ENCODE results near the gene CS.
"Not testable (repeated sequence)": the region's sequence is repeated elsewhere in the genome, so short reads cannot be mapped to it uniquely, and the experiment has no call there.

CS gene

DNA sequence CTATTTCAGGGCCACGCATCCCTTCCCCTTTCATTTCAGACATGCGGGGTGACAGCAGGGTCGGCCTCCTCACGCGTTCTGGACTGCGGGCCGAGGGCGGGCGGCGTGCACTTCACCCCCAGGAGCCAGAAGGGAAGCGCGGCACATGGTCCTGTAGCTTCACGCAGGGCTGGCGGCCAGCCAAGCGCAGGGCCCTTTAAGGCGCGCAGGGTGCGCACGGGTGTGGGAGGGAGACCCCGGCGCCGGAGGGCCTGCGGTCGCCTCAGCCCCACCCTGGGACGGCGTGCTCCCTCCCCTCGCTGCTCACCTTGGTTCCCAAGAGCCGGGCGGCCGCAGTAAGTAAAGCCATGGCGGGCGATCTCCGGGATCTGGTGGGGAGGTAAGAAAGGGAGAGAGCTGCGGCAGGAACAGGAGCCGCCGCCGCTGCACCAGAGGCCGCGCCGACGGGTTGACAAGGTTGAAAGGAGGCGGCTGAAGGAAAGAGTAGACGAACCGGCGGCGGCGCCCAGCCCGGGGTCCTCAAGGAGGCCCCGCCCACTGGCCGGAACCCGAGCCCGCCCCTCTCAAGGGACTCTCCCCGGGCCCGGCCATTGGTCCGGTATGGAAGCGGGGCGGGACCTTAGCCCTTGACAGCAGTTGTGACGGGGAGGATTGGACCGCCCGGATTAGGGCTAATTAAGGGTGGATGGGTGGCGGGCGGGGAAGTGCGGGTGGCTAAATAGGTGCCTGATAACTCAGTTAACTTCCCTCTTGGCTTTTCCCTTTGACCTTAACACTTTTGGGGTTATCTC is at the start of gene CS:
Gene CS, minus strand, starts transcription at position 478 of the 791 bp plus-strand sequence. Its CDS starts 129 bp downstream, at position 349.
- in situ Hi-C loops (cut with MboI; ENCODE audit: low sequenced_read_pairs), result no loop called here

DNA sequence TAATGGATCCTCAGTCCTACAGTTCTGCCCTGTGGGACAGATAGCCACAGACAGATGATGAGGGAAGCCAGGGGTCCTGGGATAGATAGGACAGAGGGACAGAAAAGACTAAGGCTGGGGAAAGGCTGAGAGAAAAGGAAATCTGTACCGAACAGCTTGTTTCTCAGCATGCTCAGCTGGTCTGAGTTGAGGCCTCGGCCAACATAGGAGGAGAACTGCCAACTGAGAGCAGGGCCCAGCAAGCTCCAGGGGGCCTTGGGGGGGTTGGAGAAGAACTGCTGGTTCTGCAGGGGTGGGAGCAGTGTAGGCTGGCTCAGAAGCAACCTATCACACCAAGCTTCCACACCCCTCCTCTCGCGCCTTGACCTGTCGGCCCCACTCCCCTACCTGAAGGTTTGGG is 48.6 kb upstream of the CS start:
- in situ Hi-C loops (cut with MboI; ENCODE audit: low sequenced_read_pairs), result no loop called here

GRCh38 chr12:56347255-56347654 is 47.1 kb upstream of the CS start:
- in situ Hi-C loops (cut with MboI; ENCODE audit: low sequenced_read_pairs), result not testable (repeated sequence)

- in situ Hi-C loops (cut with MboI; ENCODE audit: low sequenced_read_pairs), result no loop called here
These were observed 46.5 kb upstream of the CS start for GRCh38 chr12:56346675-56347074.

- in situ Hi-C loops (cut with MboI; ENCODE audit: low sequenced_read_pairs), result not testable (repeated sequence)
These were observed 42.2 kb upstream of the CS start for GRCh38 chr12:56342290-56342689.

- in situ Hi-C loops (cut with MboI; ENCODE audit: low sequenced_read_pairs), result no loop called here
These were observed 41.5 kb upstream of the CS start for GRCh38 chr12:56341616-56342015.

DNA sequence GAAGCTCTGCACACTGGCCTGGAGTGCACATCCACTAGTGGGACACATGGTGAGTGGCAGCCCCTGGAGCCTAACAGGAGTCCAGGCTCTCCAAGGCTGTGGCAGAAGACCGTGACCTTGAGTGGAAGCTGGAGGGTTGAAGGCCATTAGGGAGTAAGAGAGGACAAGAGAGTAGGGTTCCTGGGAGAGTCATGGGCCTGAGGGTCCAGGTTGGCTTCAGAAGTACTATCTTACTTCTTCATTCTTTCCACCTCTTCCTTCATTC is 39.0 kb upstream of the CS start:
- in situ Hi-C loops (cut with MboI; ENCODE audit: low sequenced_read_pairs), result no loop called here

DNA sequence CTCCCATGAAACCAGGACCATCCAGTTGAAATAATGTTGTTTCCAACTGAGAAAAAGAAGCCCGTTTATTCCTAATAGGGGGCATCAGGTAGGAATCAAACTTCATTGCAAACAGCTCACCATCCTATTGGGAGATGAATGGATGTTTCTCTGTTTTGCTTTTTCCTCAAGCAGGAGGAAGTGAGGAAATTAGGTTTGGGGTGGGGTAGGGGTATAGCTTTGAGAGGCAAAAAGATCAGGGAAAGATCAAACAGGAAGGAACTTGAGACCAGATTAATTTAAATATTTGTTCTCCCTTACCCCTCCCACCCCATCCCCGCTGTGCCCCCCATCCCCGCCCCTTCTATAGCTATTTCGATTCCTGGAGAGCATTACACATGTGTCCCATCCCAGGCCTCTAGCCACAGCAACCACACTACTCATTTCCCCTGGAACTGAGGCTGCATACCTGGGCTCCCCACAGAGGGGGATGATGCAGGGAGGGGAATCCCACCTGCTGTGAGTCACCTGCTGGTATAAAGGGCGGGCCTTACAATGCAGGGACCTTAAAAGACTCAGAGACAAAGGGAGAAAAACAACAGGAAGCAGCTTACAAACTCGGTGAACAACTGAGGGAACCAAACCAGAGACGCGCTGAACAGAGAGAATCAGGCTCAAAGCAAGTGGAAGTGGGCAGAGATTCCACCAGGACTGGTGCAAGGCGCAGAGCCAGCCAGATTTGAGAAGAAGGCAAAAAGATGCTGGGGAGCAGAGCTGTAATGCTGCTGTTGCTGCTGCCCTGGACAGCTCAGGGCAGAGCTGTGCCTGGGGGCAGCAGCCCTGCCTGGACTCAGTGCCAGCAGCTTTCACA is 38.4 kb upstream of the CS start, which contains the start of gene IL23A:
Gene IL23A, plus strand, starts transcription at position 577 of the 850 bp plus-strand sequence. Its CDS starts 161 bp downstream, at position 738.
- in situ Hi-C loops (cut with MboI; ENCODE audit: low sequenced_read_pairs), result no loop called here

DNA sequence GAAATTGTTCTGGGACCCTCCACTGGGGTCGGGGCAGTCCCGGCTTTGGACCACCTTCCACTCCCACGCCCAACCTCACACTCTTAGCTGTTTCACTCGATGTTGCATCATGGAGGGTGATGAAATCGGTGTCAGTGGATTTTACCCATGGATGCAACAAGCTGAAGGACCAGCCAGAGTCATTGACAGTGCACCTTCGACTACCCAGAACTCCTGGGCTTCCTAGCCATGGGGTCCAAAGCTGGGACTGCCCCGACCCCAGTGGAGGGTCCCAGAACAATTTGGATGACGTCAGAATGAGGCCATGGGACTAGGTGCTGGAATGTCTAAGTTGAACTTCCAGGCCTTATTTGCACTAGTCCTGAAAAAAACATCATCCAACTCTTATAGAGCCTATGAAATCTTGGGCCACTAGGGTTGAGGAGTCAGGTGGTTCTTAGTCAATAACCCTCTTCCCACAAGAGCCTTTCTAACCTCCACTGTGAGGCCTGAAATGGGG is 37.7 kb upstream of the CS start:
- in situ Hi-C loops (cut with MboI; ENCODE audit: low sequenced_read_pairs), result no loop called here

GRCh38 chr12:56336361-56337167 is 36.4 kb upstream of the CS start:
- in situ Hi-C loops (cut with MboI; ENCODE audit: low sequenced_read_pairs), result no loop called here

DNA sequence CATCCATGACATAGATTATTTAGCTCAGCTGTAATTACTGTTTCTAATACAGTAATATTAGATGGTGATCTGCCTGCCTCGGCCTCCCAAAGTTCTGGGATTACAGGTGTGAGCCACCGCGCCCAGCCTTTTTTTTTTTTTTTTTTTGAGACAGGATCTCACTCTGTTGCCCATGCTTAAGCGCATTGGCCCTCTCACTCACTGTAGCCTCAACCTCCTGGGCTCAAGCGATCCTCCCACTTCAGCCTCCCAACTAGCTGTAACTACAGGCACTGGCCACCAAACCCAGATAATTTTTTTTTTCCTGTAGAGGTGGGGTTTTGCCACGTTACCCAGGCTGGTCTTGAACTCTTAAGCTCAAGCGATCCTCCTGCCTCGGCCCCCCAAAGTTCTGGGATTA is 35.4 kb upstream of the CS start:
- in situ Hi-C loops (cut with MboI; ENCODE audit: low sequenced_read_pairs), result not testable (repeated sequence)

- in situ Hi-C loops (cut with MboI; ENCODE audit: low sequenced_read_pairs), result no loop called here
These were observed 34.3 kb upstream of the CS start for GRCh38 chr12:56334490-56334793.

- in situ Hi-C loops (cut with MboI; ENCODE audit: low sequenced_read_pairs), result no loop called here
These were observed 33.8 kb upstream of the CS start, which contains the start of gene PAN2 for GRCh38 chr12:56333679-56334489. PAN2 (minus strand) TSS chr12:56334000; CDS start chr12:56333094, 906 bp downstream.

GRCh38 chr12:56333197-56333678 is 33.1 kb upstream of the CS start:
- in situ Hi-C loops (cut with MboI; ENCODE audit: low sequenced_read_pairs), result no loop called here

DNA sequence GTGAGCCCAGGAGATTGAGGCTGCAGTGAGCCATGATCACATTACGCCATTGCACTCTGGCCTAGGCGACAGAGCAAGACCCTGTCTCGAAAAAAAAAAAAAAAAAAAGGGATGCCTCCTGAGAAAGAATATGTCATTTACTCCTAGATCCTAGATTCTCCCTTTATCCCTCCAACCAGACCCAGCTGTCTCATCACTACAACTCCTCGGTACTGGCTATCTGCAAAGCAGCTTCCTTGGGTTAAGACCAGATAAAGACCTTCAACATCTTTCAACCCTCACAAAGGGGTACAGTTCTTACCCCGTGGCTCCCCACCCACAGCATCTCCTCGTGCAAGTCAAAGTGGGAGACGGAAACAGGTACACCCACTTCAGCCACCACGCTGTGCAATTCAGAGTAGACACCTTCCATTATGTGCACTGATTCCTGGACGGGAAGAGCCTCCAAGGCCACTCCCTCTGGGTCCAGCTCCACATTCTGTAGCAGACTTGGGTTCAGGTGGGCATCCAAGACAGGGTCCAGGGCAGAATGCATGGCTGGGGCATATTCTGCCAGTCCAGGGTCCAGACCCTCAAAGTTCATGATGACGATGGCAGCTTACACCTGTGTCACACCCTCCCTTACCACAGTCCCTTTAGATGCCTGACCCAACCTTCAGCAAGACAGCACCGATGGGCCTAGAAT is 32.5 kb upstream of the CS start:
- in situ Hi-C loops (cut with MboI; ENCODE audit: low sequenced_read_pairs), result no loop called here

DNA sequence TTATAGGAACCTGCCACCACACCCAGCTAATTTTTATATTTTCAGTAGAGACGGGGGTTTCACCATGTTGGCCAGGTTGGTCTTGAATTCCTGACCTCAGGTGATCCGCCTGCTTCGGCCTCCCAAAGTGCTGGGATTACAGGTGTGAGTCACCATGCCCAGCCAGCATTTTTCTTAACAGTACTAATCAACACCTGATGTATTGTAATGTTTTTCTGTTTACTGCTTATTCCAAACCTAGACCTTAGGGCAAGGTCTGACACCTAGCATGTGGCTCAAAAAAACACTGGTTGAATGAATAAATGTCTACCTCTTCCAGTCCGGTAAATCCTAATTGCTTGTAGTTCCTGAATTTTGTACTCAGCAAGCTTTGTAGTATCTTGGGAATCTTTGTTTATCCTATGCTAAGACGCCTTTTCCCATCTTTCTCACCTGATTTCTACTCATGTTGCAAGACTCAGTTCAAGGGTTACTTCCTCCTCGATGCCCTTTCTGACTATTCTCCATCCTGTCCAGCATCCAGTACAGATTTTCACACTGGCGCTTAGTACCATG is 30.9 kb upstream of the CS start:
- in situ Hi-C loops (cut with MboI; ENCODE audit: low sequenced_read_pairs), result no loop called here

GRCh38 chr12:56326533-56326932 is 26.4 kb upstream of the CS start:
- in situ Hi-C loops (cut with MboI; ENCODE audit: low sequenced_read_pairs), result no loop called here

- in situ Hi-C loops (cut with MboI; ENCODE audit: low sequenced_read_pairs), result no loop called here
These were observed 26.0 kb upstream of the CS start for GRCh38 chr12:56326126-56326525.

GRCh38 chr12:56324206-56324605 is 24.1 kb upstream of the CS start:
- in situ Hi-C loops (cut with MboI; ENCODE audit: low sequenced_read_pairs), result no loop called here

Measured in hTERT RPE-1 (cell line).